ENCODE results near the gene DBF4B. TPM values are rescaled to one million over a fixed set of nuclear protein-coding genes. Genes with fewer than 3 reads are reported as not detected.

DBF4B gene
- total and polyA plus RNA-seq, 2 of the 13 experiments (the other 11 are each of a cell fraction or from before 2014, with no cell fraction given) = 11.7 to 13.2 TPM

- 80% methylated on average over 9 of the region's 9 CpGs for WGBS (ENCODE audit: low lambda C conversion rate)
- H3K27ac ChIP-seq (ENCODE audit: extremely low read length, insufficient read depth, low read length) = no peak overlapping the region
- CTCF ChIA-PET (ENCODE audit: low intra/inter-chr PET ratio, low total read pairs) = no interaction called here
Measured at GRCh38 chr17:44796731-44797130, 88.3 kb downstream of the DBF4B start.

More at GRCh38 chr17:44796731-44797130, 88.3 kb downstream of the DBF4B start:
- H3K9ac ChIP-seq (ENCODE audit: insufficient read depth, low read depth, low read length) = no peak overlapping the region
- in situ Hi-C loops (cut with HindIII; ENCODE audit: extremely low pct_ligation_motif_present, low pct_unique_long_range_greater_than_20kb) = loop anchor here (25.0 kb wide), 1 partner anchor 216 kb away; no protein-coding TSS in a partner anchor
- no TSS peak for BruUV-seq (replicated peaks)
- FAIRE-seq (no peak), DNase-seq (ENCODE audit: low spot score) (no peak), ATAC-seq (no peak)
- intact Hi-C loops (cut with micrococcal nuclease; ENCODE audit: unreplicated experiment) = no loop called here
- POLR2A ChIA-PET = no interaction called here
- no peaks in the 10 kb centered on the region for H3K9me3 ChIP-seq (ENCODE audit: low read length)
- no peaks in the 10 kb centered on the region for H3K79me2 ChIP-seq (ENCODE audit: insufficient read depth, low read length)
- no peak overlapping the region for H2AFZ ChIP-seq (ENCODE audit: low read length)
- H3K4me1 ChIP-seq (ENCODE audit: insufficient read depth, low read length) = peaks cover 22% of the 10 kb centered on the region
- H3K4me2 ChIP-seq (ENCODE audit: low read depth, low read length) = no peak overlapping the region
- TF ChIP-seq MAZ (IDR thresholded peaks at IDR 0.05; ENCODE audit: borderline replicate concordance, low read depth, low read length) (no peak), MAZ (CRISPR knock-in tag; IDR thresholded peaks at IDR 0.05; ENCODE audit: low read depth) (no peak), FOXO4 (CRISPR knock-in tag; conservative IDR thresholded peaks at IDR 0.05) (no peak), ZZZ3 (CRISPR knock-in tag; IDR thresholded peaks at IDR 0.05; ENCODE audit: borderline replicate concordance) (no peak), ZNF335 (CRISPR knock-in tag; IDR thresholded peaks at IDR 0.05) (no peak), ZBTB2 (CRISPR knock-in tag; IDR thresholded peaks at IDR 0.05; ENCODE audit: low read depth) (no peak), ZNF713 (CRISPR knock-in tag; IDR thresholded peaks at IDR 0.05) (no peak), ZSCAN31 (CRISPR knock-in tag; IDR thresholded peaks at IDR 0.05; ENCODE audit: low read depth) (no peak), HDAC1 (CRISPR knock-in tag; IDR thresholded peaks at IDR 0.05) (no peak), ZNF691 (CRISPR knock-in tag; IDR thresholded peaks at IDR 0.05; ENCODE audit: borderline replicate concordance, low read depth) (no peak), TARDBP (CRISPR knock-in tag; IDR thresholded peaks at IDR 0.05) (no peak), ZNF44 (CRISPR knock-in tag; IDR thresholded peaks at IDR 0.05) (no peak), ZNF660 (CRISPR knock-in tag; IDR thresholded peaks at IDR 0.05; ENCODE audit: borderline replicate concordance, low read depth) (no peak), RELA (CRISPR knock-in tag; IDR thresholded peaks at IDR 0.05) (no peak), ZNF333 (CRISPR knock-in tag; IDR thresholded peaks at IDR 0.05; ENCODE audit: borderline replicate concordance) (no peak)
- no peak overlapping the region for H3K4me3 ChIP-seq (replicated peaks in 1 of 3; ENCODE audit: insufficient read depth in 1 of 3, low read depth in 2 of 3, low read length in 3 of 3)
- H3K36me3 ChIP-seq (replicated peaks in 1 of 2; ENCODE audit: control insufficient read depth in 1 of 2, insufficient read depth in 2 of 2, low read length in 2 of 2) = no peaks in the 10 kb centered on the region
- no peaks in the 10 kb centered on the region for H4K20me1 ChIP-seq (ENCODE audit: insufficient read depth, low read length)
- peaks cover 0 to 3% of the 10 kb centered on the region in 2 experiments; a peak in 2 of 5 replicates for H3K27me3 ChIP-seq (ENCODE audit: control insufficient read depth in 1 of 2, insufficient read depth in 2 of 2, low read length in 2 of 2)

Measured in HepG2 (cell line).